IPS-18c (cell line): Measurements from ENCODE around the gene PLRG1.

Experiments used
- H3K4me3 ChIP-seq: 2 replicates; pipeline ENCODE4 v1.7.0; 2013; ENCODE audit warnings: low read depth, mild to moderate bottlenecking, low read length, moderate library complexity; ENCODE audit not compliant: insufficient read depth
- H3K9me3 ChIP-seq: one replicate; pipeline ENCODE4 v1.6.1; 2013; ENCODE audit warnings: mild to moderate bottlenecking, low read length, moderate library complexity; ENCODE audit not compliant: control insufficient read depth, insufficient read depth

PLRG1 gene

DNA sequence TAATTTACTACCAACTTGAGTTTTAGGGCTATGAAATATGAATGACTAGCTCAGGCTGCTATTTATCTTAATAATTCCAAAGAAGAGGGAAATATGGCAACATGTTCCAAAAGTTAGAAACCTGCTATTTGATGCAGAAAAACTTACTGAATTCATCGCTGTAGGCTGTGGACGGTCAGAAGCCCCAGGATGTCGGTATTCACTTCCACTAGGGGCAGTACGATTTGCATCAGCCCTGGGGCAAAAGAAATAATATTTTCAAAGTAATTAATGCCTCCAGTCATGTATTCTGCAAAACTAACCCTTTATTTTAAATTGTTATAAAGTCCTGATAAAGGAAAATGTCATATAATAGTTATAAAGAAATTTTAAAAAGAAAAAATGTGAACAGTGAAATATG is 4.5 kb downstream of the PLRG1 start:
- H3K4me3 ChIP-seq = no peak overlapping the region
- H3K9me3 ChIP-seq = no peaks in the 10 kb centered on the region

DNA sequence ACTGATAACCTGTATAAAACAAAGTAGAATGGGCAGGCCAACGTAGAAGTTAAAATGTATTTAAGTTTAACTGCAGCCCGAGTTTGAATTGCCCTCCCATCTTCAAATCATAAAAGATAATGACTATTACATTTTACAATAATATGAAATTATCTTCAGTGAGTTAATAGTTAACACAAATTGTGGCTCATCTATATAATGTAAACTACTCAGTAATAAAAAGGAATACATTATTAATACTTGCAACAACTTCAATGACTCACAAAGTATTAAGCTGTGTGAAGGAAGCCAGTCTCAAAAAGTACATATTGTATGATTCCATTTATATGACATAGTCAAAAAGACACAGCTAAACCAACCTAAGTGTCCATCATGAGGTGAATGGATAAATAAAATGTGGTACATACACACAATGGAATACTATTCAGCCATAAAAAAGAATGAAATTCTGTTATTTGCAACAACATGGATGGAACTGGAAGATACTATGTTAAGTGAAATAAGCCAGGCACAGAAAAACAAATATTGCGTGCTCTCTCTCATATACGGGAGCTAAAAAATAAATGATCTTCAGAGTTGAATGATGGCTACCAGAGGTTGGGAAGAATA is 7.8 kb downstream of the PLRG1 start:
- H3K4me3 ChIP-seq = no peak overlapping the region

DNA sequence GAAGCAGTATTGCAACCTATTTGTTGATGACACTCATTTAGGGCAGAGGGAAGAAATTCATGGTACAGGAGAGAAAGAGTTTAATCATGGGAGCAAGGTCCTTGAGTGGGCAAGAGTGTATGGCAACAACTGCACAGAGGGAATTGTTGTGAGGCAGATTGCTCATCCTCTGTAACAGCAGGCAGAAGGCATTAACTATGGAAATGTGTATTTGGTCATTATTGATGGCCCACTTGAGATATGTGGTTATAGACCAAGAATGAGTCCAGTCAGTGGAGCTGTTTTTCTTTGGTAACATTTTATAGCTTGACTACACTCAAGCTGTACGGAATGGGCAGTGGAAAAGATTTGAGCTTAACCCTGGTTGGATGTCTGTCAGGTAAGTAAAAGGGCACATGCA is 15.9 kb downstream of the PLRG1 start:
- H3K4me3 ChIP-seq = no peak overlapping the region
- H3K9me3 ChIP-seq = no peaks in the 10 kb centered on the region

More for the DNA sequence above, 7.8 kb downstream of the PLRG1 start:
- H3K9me3 ChIP-seq = no peaks in the 10 kb centered on the region

DNA sequence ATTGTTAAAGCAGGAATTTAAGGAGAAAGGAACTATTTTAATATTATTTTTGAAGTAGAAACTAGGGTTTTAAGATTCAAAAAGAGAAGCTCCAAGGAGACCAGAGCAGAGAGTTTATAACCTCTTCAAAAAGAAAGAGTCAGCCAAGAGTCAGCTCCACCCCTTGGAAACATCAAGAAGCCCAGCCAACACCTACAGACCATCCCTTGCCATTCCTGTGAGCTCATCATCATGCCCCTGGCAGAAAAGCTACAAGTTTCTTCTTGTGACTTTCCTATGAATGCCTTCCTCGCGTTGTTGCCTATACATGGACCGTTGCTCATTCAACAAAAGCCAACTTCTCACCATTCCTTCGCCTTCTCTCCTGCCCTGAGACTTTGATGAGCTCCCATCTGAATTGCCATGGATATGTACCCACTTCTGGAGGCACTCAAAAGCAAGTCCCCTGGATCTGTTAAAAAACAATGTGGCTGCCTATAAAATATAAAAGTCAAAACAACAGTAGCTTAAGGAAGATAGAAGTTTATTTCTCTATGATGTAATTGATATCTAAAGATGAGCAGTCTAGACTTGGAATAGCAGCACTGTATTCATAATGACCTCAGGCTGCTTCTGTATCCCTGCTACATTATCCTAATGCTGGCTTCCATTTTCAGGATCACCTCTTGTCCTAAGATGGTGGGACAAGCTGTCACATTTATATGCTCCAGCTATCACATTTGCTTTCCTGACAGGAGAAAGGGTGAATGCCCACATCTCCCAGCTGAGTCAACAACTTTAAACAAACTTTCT is 20.3 kb downstream of the PLRG1 start:
- no peaks in the 10 kb centered on the region for H3K9me3 ChIP-seq

DNA sequence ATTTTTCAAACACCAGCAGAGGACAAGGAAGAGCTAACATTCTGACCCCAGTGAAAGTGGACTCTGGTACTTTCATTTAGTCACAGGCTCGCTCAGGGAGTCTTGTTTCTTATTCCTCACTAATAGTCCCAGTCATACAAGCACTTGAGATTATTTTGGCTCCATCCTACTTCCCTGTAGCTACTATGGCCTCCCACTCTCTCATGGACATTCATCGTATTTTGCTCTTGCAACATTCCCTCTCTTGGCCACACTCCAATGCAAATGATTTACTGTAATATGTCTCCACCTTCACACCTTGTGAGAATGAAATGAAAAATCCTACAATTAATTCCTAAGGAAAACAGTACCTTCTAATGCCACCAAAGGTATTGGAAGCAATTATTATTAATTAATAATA is 21.3 kb downstream of the PLRG1 start:
- Histone ChIP-seq H3K9me3 (no peaks in the 10 kb centered on the region), H3K4me3 (no peak overlapping the region)

More for the DNA sequence above, 20.3 kb downstream of the PLRG1 start:
- H3K4me3 ChIP-seq = no peak overlapping the region

DNA sequence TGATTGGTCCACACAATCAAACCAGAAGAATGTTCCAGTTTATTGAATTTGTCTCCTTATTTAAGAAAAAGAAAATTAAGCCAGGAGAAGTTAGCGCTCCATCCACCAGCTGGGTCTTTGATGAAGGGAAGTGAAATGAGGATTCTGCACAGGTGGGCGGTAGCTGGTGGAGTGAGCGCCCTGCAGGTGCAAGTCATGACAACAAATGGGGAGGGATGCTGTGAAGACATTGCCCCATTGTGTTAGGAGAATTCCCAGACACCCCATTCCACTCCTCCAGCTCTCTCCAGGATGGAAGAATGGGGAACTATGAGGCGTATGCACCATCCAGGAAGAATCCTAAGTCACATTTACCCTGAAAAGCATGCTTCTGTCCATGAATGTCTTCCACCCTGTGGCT is 22.9 kb downstream of the PLRG1 start:
- no peaks in the 10 kb centered on the region for H3K9me3 ChIP-seq

DNA sequence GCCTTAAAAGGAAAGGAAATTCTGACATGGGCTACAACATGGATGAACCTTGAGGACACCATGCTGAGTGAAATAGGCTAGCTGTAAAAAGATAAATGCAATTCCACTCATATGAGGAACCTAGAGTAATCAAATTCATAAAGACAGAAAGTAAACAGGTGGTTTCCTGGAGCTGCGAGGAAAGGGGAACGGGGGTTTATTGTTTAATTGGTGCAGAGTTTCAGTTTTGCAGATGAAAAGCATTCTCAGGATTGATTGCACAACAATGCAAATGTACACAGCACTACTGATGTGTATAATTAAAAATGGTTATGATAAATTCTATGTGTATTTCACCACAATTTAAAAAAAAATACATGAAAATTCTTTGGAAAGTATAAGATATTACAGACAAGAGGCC is 24.0 kb downstream of the PLRG1 start:
- H3K4me3 ChIP-seq = no peak overlapping the region

More for the DNA sequence above, 22.9 kb downstream of the PLRG1 start:
- no peak overlapping the region for H3K4me3 ChIP-seq

DNA sequence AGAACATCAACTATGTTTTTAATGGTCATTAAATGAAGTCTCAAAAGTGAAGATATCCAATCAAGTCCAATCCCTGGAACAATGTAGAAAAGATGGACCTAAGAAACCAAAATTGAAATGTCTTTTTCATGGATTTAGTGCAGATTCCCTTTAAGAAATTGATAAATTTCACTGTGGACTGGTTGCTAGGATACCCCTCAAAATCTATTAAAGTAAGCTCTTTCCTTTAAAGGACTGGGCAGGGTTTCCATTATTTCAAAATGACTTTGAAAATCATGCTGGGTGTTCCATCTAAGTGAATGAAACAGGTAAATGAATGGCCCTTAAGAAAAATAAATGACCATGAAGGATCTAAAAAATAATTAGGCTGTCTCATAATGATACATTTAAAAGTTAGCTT is 28.6 kb downstream of the PLRG1 start:
- H3K4me3 ChIP-seq = no peak overlapping the region
- no peaks in the 10 kb centered on the region for H3K9me3 ChIP-seq

More for the DNA sequence above, 24.0 kb downstream of the PLRG1 start:
- no peaks in the 10 kb centered on the region for H3K9me3 ChIP-seq

DNA sequence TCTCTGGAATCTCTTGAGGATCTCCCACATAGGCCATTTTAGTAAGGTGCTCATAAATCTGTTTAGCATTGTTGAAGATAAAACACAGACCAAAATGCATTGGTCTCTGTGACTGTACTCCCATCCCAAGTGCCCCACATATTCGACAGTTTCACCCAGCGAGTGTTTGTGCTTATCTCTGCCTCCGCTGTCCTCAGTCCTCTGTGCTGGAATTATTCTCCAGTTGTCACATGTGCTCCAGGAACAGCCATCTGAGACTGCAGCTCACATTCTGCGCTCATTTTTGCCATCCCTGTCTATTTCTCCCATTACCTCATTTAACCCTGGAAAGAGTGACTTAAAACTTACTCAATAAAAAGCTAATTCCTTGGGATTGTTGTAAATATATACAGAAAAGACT is 31.0 kb downstream of the PLRG1 start:
- Histone ChIP-seq H3K4me3 (no peak overlapping the region), H3K9me3 (no peaks in the 10 kb centered on the region)

DNA sequence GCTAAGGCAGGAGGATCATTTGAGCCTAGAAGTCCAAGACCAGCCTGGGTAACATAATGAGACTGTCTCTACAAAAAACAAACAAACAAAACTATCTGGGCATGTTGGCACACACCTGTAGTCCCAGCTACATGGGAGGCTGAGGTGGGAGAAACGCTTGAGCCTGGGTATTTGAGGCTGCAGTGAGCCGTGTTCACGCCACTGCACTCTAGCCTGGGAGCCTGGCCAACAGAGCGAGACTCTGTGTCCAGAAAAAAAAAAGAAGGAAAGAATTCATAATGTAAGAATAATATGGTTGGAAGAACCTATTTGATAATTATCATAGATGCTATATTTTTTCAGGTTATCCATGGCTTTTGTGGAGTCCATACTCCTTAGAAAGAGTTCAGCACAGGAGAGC is 32.6 kb downstream of the PLRG1 start:
- H3K9me3 ChIP-seq = no peaks in the 10 kb centered on the region
- no peak overlapping the region for H3K4me3 ChIP-seq

DNA sequence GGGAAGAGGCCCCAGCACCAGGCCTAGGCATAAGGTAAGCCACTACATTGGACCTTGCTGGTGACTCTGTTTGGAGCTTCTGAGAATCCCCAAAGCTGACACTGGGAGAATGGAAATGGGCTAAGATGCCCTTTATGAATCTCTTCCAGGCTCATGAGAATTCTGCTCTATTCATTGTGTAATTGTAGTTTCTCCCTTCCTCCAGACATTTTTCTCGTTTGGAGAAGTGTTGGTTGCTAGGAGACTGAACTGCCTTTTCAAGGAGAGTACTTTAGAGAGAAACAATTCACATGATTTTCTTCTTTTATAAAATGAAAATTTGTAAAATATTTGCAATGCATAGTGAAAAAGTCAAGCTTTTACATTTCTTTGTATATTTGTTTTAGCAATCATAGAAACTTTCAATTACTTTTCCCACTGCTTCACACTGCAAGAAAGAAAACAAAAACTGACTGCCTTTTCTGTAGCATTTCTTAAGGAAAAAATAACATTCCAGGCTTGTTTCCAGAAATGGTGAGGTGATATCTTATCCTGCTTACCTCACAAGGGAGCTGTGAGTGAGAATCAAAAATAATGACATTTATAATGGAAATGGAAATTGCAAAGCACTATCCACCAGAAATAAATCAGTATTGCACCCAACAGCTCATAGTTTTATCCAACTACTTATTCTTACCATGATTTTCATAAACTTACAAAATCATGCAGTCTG is 33.7 kb downstream of the PLRG1 start:
- H3K9me3 ChIP-seq = no peaks in the 10 kb centered on the region
- no peak overlapping the region for H3K4me3 ChIP-seq

DNA sequence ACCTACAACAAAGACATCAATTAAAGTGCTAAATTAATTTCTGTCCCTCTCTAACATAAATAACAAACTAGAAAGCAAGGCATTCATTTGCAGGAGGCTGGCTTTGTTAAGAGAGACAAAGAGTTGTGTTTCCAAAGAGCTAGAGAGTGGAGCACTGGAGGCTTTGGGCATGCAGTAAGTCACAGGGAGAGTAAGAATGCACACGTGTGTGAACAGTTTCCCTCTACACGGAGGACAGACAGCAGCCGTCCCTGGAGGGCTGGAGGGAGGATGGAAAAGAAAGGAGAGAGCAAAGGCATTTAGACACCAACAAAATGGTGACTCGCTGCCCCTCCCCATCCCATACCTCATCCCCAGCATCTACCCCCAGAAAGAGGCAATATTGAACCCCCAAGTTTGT is 38.2 kb downstream of the PLRG1 start:
- no peaks in the 10 kb centered on the region for H3K9me3 ChIP-seq
- no peak overlapping the region for H3K4me3 ChIP-seq

DNA sequence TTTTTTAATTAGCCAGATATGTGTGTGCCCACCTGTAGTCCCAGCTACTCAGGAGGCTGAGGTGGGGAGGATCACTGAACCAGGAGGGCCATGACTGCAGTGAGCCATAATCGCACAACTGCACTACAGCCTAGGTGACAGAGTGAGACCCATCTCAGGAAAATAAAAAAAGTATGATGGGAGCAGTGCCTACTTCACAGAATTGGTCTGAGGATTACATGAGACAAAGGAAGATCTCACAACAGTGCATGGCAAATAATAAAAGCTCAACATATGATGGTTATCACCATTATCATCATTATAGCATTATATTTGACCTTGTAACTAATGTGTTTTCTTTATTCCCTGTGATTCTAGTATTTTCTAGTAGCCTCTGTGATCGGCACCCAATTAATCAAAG is 38.7 kb downstream of the PLRG1 start:
- Histone ChIP-seq H3K9me3 (no peaks in the 10 kb centered on the region), H3K4me3 (no peak overlapping the region)

DNA sequence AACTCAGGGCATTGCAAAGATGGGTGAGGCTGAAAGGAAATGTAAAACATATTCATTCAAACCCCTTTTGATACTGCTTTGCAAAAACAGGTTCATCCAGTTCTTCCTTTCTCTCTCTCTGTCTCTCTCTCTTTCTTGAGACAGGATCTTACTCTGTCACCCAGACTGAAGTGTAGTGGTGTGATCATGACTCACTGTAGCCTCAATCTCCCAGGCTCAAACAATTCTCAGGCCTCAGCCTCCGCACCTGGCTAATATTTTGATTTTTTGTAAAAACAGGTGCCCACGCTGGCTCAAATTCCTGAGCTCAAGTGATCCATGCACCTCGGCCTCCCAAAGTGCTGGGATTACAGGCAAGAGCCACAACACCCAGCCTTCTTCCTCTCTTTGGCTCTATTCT is 43.0 kb downstream of the PLRG1 start:
- Histone ChIP-seq H3K9me3 (no peaks in the 10 kb centered on the region), H3K4me3 (no peak overlapping the region)

DNA sequence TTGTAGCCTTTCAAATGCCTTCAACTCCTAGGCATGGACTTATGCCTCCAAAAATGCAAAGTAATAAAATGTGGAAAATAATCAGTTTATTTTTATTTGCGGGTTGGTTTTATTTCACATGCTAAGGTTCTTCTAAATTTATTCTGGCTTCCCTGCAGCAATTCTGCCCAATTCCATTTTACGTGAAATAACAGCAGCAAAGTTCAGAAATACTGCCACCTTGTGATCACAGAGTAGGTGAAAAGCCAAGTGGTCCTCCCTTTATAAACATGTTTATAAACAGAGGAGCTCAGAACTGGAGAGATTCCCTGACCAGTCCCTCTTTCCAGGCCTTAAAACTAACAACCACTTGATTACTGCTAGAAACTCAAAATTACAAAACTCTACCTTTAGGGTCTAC is 43.9 kb downstream of the PLRG1 start:
- Histone ChIP-seq H3K9me3 (no peaks in the 10 kb centered on the region), H3K4me3 (no peak overlapping the region)

DNA sequence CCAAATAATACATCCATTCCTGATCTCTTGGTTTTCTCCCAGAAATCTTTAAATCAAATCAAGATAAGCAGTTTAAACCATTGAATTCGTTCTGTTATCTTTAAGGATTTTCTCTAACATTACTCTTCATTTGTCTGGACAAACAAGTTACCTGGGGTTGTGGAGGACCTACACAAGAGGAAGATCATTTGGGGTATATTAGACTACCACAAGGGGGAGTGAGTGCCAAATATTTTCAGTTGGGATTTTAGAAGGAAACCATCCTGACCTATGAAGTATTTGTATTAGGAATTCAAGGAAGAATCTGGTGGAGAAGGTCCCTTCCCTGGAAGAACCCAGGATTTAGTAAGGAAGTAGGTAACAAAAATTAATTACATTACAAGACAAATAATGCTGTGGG is 46.6 kb downstream of the PLRG1 start:
- Histone ChIP-seq H3K4me3 (no peak overlapping the region), H3K9me3 (no peaks in the 10 kb centered on the region)

DNA sequence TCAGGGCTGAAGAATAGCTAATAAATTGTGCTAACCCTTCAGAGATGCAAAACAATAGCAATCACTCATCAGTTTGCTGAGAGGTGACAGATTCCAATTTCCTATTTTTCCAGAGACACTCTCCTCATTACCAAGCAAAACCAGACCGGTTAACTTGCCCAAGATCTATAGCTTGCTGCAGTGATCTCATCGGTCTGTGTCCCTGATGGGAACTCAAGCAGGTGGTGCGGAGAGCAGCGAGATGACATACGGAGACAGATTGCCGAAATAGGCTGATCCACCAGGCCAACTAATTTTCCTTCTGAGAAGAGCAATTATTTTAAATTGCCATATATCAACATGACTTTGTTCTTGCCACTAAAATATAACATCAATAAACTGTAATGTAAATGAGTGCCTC is 48.1 kb downstream of the PLRG1 start:
- Histone ChIP-seq H3K4me3 (no peak overlapping the region), H3K9me3 (no peaks in the 10 kb centered on the region)

DNA sequence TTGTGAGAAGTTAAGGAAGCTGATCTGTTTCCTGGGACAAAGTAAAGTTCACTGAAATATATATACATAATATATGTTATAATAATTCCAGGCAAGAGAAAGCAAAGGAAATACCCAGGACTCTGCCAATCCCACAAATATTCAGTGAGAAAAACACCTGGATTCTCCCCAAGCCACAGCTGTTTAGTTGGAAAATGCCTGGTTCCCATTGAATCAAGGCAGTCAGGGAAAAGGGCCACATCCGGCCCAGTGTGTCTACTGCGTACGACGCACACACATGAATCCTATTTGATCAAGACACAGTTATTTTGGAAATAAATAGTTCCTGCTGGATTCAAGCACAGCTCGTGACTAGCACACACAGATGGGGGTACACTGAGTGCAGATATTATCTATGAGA is 52.3 kb downstream of the PLRG1 start:
- Histone ChIP-seq H3K9me3 (no peaks in the 10 kb centered on the region), H3K4me3 (no peak overlapping the region)
